ENCODE measurements around the gene NDFIP1.

NDFIP1 gene

DNA sequence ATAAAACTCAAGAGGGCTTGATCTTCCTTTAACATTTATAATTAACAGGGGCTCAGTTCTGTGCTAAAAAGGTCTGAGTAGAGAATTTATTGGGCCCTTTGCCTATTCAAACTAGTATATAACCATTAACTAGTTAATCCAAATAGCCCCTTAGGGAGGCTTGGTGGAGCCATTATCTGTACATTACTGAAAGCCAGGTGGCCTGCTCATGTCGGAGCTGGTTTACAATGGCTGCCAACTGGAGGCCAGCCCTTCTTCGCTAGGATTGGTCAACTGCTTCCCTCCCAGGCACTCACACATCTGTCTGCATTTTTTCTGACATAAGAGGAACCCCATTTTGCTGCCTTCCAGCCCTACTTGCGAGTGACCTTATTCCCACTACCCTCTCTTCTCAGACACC lies 30.4 kb upstream of the NDFIP1 start:
- no peak for DNase-seq (ENCODE audit: low read depth)
- H3K4me3 ChIP-seq (ENCODE audit: low read depth, low read length): no peak overlapping the region
- no peak for TF ChIP-seq POLR2A (IDR thresholded peaks at IDR 0.05; ENCODE audit: extremely low read depth, insufficient read length)
- TF ChIP-seq MYC (IDR thresholded peaks at IDR 0.05; ENCODE audit: low read depth, low read length): no peak
- TF ChIP-seq, protein P1, sequence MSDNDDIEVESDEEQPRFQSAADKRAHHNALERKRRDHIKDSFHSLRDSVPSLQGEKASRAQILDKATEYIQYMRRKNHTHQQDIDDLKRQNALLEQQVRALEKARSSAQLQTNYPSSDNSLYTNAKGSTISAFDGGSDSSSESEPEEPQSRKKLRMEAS (IDR thresholded peaks at IDR 0.05; ENCODE audit: low read depth, low read length): no peak
- TF ChIP-seq, protein P2, sequence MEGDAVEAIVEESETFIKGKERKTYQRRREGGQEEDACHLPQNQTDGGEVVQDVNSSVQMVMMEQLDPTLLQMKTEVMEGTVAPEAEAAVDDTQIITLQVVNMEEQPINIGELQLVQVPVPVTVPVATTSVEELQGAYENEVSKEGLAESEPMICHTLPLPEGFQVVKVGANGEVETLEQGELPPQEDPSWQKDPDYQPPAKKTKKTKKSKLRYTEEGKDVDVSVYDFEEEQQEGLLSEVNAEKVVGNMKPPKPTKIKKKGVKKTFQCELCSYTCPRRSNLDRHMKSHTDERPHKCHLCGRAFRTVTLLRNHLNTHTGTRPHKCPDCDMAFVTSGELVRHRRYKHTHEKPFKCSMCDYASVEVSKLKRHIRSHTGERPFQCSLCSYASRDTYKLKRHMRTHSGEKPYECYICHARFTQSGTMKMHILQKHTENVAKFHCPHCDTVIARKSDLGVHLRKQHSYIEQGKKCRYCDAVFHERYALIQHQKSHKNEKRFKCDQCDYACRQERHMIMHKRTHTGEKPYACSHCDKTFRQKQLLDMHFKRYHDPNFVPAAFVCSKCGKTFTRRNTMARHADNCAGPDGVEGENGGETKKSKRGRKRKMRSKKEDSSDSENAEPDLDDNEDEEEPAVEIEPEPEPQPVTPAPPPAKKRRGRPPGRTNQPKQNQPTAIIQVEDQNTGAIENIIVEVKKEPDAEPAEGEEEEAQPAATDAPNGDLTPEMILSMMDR (IDR thresholded peaks at IDR 0.05; ENCODE audit: low read depth, low read length): no peak

DNA sequence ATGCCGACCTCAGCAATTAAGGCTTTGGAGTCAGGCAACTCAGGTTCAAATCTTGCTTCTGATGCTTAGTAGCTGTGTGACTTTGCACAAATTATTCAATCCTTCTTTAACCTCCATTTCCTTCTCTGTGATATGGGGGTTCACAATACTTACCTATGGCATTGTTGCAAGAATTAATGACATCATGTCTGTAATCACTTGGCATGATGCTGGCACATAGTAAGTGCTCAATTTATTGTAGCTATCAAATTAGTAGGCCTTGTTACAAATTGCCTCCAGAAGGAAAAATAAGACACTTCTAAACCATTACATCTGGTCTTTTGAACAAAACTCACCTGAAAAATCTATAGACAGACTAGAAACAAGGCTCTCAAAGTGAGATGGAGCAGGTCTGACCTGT lies 29.9 kb upstream of the NDFIP1 start:
- no peak overlapping the region for H3K4me3 ChIP-seq (ENCODE audit: low read depth, low read length)
- DNase-seq (ENCODE audit: low read depth): no peak
- no peak for TF ChIP-seq MYC (IDR thresholded peaks at IDR 0.05; ENCODE audit: low read depth, low read length)
- TF ChIP-seq, protein P2 (IDR thresholded peaks at IDR 0.05; ENCODE audit: low read depth, low read length): no peak
- TF ChIP-seq POLR2A (IDR thresholded peaks at IDR 0.05; ENCODE audit: extremely low read depth, insufficient read length): no peak
- TF ChIP-seq, protein P1 (IDR thresholded peaks at IDR 0.05; ENCODE audit: low read depth, low read length): no peak

DNA sequence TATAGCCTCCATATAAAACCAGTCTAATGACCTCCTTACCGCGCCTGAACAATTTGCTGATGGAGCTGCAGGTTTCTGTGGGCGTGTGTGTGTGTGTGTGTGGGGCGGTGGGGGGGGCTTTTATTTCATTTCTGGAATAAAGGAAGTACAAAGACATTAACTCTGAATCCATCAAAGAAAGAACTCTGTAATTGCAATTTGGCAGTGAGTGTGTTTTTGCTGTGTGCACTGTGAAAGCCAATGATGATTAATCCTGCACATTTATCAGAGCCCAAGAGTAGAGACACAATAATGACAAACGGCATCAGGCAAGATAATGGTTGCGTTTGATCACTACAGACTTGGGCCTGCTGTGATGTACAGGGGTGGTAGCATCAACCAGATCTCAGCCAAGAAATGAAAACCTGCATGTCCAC lies 29.3 kb upstream of the NDFIP1 start:
- no peak for DNase-seq (ENCODE audit: low read depth)
- no peak overlapping the region for H3K4me3 ChIP-seq (ENCODE audit: low read depth, low read length)
- TF ChIP-seq, protein P1 (IDR thresholded peaks at IDR 0.05; ENCODE audit: low read depth, low read length): no peak
- TF ChIP-seq MYC (IDR thresholded peaks at IDR 0.05; ENCODE audit: low read depth, low read length): no peak
- TF ChIP-seq, protein P2 (IDR thresholded peaks at IDR 0.05; ENCODE audit: low read depth, low read length): no peak
- no peak for TF ChIP-seq POLR2A (IDR thresholded peaks at IDR 0.05; ENCODE audit: extremely low read depth, insufficient read length)

DNA sequence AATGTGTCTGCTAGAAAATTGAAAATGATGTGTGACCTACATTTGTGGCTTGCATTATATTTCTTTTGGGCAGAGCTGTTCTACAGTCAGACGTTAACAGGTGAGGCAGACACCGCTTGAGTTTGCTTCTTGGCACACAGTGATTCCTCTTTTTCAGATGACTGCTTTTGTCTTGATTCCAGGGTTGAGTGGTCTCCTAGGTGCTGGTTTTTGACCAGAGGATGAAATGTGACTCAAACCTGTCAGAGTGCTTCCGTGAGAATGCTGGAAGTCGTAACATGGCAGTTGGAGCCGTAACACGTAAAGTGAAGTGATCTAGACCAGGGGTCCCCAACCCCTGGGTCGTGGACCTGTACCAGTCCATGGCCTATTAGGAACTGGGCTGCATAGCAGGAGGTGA lies 28.3 kb upstream of the NDFIP1 start:
- TF ChIP-seq MYC (IDR thresholded peaks at IDR 0.05; ENCODE audit: low read depth, low read length) (no peak), POLR2A (IDR thresholded peaks at IDR 0.05; ENCODE audit: extremely low read depth, insufficient read length) (no peak)
- TF ChIP-seq, protein P1 (IDR thresholded peaks at IDR 0.05; ENCODE audit: low read depth, low read length): no peak
- TF ChIP-seq, protein P2 (IDR thresholded peaks at IDR 0.05; ENCODE audit: low read depth, low read length): no peak
- no peak overlapping the region for H3K4me3 ChIP-seq (ENCODE audit: low read depth, low read length)
- no peak for DNase-seq (ENCODE audit: low read depth)

DNA sequence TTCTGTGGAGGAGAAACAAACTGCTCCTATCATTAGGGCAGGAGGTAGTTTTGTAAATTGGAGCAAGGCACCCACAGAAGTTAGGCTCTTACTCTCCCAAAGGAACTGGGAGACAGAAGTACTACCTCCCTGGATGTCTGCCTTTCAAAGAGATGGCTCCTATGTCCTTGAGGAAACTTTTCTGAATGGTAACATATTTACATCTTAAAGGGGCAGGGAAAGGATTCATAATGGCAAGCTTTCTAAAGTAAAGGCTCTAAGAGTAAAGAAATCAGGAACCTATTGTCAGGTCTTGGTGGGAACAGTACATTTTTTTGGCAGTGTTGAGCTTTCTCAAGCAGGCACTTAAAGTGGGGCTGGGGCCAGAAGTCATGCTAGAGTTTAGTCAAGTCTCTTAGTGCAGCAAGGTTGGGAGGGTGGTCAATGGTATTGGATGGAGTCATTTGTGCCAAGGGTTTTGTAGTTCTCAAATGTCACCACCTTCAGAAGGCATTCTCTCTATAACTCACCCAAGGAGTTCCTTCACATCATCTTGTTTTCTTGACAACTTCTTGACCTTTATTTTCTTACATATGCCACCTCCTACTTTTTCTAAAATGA lies 26.3 kb upstream of the NDFIP1 start:
- H3K4me3 ChIP-seq (ENCODE audit: low read depth, low read length): no peak overlapping the region
- no peak for DNase-seq (ENCODE audit: low read depth)
- TF ChIP-seq POLR2A (IDR thresholded peaks at IDR 0.05; ENCODE audit: extremely low read depth, insufficient read length): no peak
- TF ChIP-seq, protein P1 (IDR thresholded peaks at IDR 0.05; ENCODE audit: low read depth, low read length): no peak
- TF ChIP-seq, protein P2 (IDR thresholded peaks at IDR 0.05; ENCODE audit: low read depth, low read length): no peak
- TF ChIP-seq MYC (IDR thresholded peaks at IDR 0.05; ENCODE audit: low read depth, low read length): no peak

Data from NB4 (cell line).